H1 (cell line): ENCODE measurements around the gene LHPP.

Source experiments
- EGR1 ChIP-seq: IDR thresholded peaks from 2 replicates; pipeline ENCODE4 v1.6.1; 2011; ENCODE audit warnings: low read depth, low read length, borderline replicate concordance
- JUND ChIP-seq: IDR thresholded peaks from 2 replicates; pipeline ENCODE4 v1.6.1; 2011; ENCODE audit warnings: mild to moderate bottlenecking, improper control_type of control experiment, low read length
- POLR2A ChIP-seq, 2 experiments: IDR thresholded peaks; 1 replicate in 1 of 2; 2 replicates in 1 of 2; pipeline ENCODE4 v1.6.1; 2011; ENCODE audit warnings: low read depth in 2 of 2, low read length in 2 of 2, mild to moderate bottlenecking in 2 of 2; ENCODE audit errors: control extremely low read depth in 1 of 2
- POLR2AphosphoS5 ChIP-seq: IDR thresholded peaks from 2 replicates; pipeline ENCODE4 v1.6.1; 2011; ENCODE audit warnings: low read depth, low read length
- SP1 ChIP-seq: IDR thresholded peaks from 2 replicates; pipeline ENCODE4 v1.6.1; 2011; ENCODE audit warnings: low read depth, low read length
- ZNF274 ChIP-seq: IDR thresholded peaks from 2 replicates; pipeline ENCODE4 v1.7.0; 2012; ENCODE audit warnings: low read length, borderline replicate concordance; ENCODE audit errors: extremely low read depth

DNA sequence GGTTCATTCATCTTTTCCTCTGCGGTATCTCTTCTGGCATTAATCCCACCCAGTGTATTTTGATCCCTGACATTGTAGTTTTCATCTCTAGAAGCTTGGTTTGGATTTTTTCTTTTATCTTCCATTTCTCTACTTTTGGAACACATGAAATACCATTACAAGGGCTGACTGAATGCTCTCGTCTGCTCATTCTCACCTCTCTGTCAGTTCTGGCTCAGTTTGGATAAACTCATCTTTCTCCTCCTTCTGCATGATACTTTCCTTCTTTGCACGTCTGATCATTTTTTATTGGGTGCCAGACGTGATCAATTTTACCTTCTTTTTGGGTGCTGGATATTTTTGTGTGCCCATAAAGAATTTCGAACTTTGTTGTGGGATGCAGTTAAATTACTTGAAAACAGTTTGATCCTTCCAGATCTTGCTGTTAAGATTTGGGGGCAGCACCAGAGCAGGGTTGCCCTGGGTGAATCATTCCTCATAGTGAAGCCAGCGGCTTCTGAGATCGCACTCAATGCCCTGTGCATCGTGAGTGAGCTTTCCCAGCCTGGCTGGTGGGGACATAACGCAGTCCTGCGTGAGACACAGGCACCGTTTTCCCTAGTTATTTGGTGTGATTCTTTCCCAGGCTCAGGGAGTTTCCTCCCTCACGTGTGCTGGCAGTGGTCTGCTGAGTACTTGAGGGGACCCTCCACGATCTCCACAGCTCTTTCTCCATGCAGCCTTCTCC, 53.8 kb downstream of the LHPP start:
- TF ChIP-seq SP1 (no peak), POLR2A (IDR thresholded peaks at IDR 0.05; ENCODE audit: control extremely low read depth in 1 of 2, low read depth in 2 of 2, low read length in 2 of 2) (no peak), ZNF274 (no peak), JUND (no peak), EGR1 (no peak), POLR2AphosphoS5 (no peak)
